NOMO-1 treated with DMSO at 0.1 percent for 48 hours (cell line): ENCODE data around the gene CARM1.
"Not testable (repeated sequence)": the region's sequence is repeated elsewhere in the genome, so short reads cannot be mapped to it uniquely, and the experiment has no call there.

ENCODE experiments used
- DNase-seq: peaks from one replicate; lab custom pipeline; 2025; ENCODE audit not compliant: unreplicated experiment; lab: John Stamatoyannopoulos, UW

CARM1 gene

DNA sequence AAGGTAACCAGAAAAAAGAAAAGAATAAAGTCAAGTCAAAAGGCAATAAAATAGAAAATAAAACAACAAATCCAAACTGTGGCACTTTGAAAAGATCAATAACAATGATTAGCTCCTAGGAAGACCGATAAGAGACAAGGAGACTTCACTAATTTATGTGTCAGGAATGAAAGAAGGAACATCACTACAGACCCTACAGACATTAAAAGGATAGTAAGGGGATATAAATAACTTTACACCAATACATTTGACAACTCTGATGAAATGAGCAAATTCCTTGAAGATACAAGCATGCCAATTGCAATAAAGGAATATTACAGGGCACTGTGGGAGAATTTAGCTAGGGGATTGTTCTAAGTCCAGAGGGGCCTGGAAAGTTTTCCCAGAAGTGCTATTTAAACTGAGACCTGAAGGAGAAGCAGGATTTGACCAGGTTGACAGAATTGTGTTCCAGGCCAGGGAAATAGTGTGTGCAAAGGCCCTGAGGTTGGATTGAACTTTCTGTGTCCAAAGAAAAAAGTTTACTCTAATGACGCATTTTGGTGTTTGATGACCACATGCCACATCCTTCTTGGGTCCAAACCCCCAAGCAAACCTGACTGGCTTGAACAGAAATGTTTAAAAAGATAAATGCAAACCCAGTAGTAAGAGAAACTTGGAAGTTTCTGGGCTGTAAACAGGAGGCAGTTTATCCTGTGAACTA lies 24.7 kb upstream of the CARM1 start:
- no peak for DNase-seq

DNA sequence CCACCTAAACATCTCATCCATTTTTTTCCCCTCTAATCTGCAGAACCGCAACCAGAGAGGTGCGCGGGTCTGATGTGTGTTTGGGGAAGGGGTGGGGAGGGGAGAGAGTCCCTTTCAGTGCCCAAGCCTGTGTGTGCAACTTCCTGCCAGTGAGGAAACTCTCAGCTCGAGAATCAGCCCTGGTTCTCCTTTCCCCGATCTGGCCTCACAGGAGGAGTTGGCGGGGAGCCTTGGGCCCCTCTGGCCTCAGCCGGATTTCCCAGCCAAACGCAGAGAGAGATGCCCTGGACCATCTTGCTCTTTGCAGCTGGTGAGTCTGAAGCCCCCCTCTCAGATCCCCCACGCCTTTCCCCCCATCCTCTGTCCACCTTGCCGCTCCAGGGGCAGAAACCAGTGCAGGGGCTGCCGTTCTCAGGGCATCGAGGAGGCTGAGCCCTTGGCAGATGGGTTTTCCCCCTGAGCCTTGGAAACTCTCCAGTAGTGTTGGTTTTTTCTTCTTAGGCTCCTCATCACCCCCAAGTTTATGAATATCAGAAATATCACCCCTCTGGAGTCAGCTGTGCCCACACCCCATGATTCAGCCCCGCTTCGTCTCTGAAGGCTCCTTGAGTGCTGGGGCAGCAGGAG lies 23.0 kb upstream of the CARM1 start, which contains the start of gene C19orf38:
TSS of gene C19orf38 (plus strand) at position 186 of the 627 bp plus-strand sequence. CDS start at position 280, 94 bp downstream.
- peak; percentile 72 for DNase-seq

DNA sequence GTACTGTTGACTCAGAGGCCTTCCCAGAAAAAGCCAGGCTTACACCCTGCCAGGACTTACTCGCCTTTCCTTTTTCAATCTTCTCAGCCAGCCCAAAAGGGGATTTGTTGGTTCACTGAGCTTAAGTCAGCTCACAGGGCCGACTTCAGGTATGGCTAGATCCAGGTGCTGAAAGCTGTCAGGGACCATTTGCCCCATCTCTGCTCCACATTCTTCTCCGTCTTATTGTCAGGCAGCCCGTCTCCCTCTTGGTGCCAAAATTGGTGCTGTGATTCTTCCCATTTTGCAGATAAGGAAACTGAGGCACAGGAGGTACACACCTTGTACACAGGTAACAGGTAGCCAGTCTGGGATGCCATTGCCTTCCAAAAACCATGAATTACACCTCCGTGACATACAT lies 20.7 kb upstream of the CARM1 start:
- DNase-seq, result no peak

DNA sequence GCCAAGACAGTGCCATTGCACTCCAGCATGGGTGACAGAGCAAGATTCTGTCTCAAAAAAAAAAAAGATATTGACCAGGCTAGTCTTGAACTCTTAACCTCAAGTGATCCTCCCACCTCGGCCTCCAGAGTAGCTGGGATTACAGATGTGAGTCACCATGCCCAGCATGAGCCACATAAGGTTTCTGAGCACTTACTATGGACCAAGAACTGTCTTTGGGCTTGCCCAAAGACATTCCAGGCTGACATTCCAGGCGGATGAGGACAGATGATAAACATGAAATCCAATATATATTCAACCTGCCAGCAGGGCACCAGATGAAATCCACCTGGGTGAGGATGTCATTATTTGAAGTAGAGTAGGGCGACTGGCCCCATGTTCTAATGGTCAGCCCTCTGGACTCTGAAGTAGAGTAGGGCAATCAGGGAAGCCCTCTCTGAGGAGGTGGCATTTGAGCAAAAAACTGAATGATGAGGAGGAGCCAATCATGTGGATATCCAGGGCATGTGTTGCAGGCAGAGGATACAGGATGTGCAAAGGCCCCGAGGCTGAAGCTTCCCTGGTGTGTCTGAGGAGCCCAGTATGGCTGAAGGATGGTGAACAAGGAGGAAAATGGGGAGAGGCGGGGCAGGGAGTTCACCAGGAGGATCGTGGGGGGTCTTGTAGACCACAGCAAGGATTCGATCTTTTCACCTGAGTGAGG lies 19.1 kb upstream of the CARM1 start:
- no peak for DNase-seq

DNA sequence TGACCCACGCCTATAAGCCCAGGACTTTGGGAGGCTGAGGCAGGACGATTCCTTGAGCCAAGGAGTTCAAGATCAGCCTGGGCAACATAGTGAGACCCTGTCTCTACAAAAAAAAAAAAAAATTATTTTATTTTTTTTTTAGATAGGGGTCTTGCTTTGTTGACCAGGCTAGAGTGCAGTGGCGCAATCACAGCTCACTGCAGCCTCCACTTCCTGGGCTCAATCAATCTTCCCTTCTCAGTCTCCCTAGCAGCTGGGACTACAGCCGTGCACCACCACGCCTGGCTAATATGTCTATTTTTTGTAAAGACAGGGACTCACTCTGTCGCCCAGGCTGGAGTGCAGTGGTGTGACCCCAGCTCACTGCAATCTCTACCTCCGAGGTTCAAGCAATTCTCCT lies 18.4 kb upstream of the CARM1 start:
- DNase-seq, result no peak

DNA sequence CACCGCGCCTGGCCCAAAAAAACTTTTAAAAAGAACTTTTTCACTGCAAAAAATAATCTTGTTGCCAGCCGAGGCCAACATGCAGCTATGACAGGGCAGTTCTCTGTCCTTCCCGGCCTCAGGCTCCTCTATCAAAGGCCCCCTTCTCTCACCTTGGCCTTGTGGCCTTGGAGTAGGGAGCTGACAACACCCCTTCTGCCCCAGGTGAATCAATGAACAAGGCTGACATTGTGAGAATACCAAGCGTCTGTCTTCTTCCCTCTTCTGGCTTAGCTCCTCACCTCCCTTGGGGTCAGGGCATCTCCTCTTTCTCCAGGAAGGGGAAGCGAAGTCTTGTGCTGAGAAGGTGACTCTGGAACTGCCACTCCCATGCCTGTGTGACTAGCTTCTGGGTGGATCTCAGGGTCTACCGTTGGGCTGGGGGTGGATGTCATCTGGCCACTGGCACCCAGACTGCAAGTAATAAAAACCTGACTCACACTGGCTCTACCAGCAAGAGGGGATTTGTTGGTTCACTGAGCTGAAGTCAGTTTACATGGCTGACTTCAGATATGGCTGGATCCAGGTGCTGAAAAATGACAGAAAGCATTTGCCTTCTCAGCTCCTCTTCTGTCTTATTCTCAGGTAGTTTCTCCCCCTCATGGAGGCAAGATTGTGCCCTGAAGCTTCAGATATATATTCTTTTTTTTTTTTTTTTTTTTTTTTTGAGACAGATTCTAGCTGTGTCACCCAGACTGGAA lies 16.8 kb upstream of the CARM1 start:
- DNase-seq, result no peak

DNA sequence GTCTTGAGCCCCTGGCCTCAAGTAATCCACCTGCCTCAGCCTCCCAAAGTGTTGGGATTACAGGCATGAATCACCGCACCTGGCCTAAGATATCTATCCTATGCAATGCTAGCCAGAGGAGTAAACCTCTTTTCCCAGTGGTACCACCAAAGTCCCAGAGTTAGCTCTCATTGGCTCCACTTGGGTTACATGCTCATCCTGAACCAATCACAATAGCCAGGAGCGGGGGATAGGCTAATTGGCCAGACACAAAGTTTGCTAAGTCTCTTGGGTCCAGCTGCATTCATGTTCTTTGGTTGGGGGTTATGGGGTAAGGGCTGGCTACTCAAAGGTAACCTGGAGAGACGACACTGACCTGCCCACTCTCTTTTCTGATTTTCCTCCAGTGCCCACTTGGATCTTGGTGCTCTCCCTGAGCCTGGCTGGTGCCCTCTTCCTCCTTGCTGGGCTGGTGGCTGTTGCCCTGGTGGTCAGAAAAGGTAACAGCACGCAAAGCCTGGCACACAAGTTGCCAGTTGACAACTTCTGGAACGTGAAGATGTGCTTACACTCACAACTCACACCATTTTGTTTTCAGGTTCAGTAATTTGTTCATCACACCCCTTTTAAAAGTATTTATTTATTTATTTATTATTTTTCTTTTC lies 15.4 kb upstream of the CARM1 start:
- no peak for DNase-seq

DNA sequence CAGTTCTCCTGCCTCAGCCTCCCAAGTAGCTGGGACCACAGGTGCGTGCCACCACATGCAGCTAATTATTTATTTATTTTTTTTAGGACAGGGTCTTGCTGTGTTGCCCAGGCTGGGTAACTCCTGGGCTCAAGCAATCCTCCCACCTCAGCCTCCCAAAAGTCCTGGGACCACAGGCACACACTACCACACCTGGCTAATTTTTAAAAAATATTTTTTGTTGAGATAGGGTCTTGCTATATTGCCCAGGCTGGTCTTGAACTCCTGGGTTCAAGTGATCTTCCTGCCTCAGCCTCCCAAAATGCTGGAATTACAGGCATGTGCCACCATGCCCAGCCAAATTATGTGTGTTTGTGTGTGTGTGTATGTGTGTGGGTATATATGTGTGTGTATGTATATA lies 14.5 kb upstream of the CARM1 start:
- DNase-seq, result not testable (repeated sequence)

DNA sequence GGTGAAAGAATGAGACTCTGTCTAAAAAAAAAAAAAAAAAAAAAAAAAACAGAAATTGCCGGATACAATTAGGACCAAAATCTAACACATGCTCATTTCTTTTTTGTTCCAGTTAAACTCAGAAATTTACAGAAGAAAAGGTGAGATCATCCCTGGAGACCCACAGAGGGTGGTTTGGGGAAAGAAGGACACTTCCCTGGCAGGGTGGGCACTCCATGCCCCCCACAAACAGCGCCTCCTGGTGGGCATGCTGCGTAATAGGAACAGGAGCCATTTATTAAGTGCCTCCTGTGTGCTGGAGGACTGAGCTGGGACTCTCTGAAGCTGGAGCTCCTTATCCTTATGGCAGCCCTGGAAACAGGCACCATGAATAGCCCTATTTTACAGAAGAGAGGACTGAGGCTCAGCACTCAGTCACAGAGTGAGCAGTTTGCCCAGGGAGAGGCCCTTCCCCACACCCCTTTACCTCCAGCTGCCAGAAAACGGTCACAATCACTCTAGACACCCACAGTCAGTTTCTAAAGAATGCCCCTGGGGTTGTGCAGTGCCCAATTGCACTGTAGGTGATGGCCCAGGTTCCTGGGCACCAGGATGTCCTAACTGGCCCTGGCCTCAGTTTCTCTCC lies 13.0 kb upstream of the CARM1 start:
- DNase-seq, result no peak

DNA sequence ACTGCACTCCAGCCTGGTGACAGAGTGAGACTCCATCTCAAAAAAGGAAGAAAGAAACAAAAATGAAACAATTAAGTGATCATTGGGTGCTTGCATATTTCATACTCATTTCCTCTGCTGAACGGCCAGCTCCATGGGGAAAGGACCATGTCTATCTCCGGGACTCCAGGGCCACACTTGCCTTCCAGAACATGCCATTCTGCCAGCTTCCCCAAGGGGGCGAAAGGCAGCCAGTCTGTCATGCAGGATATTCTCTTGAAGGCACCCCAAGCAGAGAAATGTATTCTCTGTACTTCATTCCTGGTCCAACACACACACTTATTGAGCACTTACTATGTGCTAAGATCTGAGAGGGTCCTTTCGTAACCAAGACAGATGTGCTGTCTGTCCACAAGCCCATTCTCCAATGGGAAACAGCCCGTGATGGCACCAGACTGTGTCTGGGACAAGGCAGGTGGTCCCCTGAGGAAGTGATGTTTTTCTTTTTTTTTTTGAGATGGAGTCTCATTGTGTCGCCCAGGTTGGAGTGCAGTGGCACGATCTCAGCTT lies 10.2 kb upstream of the CARM1 start:
- peak; percentile 45 for DNase-seq

DNA sequence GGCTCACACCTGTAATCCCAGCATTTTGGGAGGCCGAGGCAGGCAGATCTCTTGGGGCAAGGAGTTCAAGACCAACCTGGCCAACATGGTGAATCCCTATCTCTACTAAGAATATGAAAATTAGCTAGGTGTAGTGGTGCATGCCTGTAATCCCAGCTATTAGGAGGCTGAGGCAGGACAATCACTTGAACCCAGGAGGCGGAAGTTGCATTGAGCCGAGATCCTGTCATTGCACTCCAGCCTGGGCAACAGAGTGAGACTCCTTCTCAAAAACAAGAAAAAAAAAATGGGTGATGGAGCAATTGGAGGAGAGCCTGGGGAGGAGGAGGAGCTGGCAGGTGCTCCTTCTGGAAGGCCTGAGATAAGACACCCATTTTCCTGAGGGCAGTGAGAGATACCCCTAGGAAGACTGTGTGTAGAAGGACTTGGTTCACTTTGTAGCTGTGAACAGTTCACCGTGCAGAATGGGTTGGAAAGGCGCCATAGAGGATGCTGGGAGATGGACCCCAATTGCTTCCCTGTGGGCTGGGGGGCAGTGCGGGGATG lies 8.7 kb upstream of the CARM1 start:
- DNase-seq, result no peak

DNA sequence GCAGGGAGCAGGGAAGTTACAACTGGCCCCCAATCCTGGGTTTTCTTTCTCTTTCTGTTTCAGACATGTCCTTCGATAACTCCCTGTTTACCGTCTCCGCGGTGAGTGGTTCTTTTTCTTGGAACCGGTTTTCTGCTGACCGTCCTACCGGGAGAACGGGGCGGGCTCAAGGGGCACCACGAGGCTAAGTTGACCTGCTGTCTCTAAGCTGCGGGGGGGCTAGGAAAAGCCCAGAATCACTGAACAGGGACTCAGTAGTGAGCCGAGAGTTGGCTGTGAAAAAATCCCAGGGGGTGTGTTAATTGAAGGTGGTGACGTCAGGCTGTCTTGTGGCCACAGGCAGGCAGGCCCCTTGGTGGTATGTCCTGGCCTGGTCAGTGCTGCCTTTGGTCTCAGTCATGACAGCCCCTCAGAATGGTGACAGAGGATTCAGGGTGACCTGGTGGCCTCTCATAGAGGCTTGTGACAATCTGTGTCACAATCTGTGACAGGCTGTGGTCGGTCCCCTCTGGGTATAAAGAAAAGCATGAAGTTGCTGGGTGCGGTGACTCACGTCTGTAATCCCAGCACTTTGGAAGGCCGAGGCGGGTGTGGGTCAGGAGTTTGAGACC lies 8.1 kb upstream of the CARM1 start:
- no peak for DNase-seq

DNA sequence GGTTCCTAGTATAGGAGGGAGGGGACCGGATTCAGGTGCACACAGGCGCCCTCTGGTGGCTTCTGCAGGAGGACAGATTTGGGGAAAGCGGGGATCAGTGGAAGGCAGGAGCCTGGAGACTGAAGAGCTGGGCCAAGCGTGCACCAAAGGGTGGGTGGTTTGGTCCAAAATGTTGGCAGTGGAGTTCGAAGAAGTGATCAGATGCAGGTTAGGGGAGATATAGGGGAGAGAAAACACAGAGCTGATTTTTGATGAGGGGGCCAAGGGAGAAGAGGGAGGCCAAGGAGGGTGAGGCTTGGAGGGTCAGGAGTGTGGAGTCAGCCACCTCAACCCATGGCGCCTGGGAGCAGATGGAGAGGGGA lies 6.8 kb upstream of the CARM1 start:
- DNase-seq, result peak; percentile 69

DNA sequence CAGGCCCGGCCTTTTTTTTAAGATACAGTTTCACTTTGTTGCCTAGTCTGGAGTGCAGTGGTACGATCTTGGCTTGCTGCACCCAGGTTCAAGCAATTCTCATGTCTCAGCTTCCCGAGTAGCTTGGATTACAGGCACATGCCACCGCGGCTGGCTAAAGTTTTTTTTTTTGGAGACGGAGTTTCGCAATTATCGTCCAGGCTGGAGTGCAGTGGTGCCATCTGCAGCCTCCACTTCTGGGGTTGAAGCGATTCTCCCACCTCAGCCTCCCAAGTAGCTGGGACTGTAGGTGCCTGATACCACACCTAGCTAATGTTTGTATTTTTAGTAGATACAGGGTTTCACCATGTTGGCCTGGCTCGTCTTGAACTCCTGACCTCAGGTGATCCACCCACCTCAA lies 4.9 kb upstream of the CARM1 start:
- no peak for DNase-seq

DNA sequence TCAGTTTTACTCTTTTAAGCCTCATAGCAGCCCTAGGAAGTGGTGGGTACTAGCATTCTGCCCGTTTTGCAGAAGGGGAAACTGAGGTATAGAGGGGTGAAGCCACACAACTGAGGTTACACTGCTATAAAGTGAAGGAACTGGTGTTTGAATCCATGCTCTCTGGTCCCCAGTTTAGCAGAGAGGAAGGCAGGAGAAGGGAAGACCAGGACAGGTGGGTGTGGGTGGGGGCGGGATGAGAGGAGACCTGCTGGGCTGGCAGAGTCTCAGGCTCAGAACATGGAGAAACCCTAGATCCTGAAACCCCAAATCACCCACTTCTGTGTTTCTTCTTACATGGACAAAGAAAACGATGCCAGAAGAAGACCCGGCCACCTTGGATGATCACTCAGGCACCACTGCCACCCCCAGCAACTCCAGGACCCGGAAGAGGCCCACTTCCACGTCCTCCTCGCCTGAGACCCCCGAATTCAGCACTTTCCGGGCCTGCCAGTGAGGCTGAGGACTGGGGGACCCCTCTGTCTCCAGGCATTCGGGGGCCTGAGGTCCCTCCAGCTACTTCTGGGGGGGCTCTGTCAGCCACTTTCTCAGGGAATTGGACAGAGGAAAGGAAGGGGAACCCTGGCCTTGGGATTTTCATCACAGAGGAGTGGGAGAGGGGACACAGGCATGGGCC lies 2.3 kb upstream of the CARM1 start:
- DNase-seq, result no peak

DNA sequence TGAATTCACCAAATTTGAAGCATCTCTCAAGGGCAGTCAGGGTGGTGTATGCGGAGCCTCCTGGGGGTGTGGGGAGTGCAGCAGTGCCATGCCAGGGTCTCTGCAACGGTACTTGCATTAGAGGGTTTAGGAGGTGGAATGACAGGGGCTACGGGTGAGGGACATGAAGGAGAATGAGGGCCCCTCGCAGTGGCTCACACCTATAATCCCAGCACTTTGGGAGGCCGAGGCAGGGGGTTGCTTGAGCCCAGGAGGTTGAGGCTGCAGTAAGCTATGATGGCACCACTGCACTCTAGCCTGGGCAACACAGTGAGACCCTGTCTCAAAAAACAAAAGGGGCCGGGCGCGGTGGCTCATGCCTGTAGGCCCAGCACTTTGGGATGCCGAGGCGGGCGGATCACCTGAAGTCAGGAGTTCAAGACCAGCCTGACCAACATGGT lies 1.5 kb upstream of the CARM1 start:
- DNase-seq, result not testable (repeated sequence)

DNA sequence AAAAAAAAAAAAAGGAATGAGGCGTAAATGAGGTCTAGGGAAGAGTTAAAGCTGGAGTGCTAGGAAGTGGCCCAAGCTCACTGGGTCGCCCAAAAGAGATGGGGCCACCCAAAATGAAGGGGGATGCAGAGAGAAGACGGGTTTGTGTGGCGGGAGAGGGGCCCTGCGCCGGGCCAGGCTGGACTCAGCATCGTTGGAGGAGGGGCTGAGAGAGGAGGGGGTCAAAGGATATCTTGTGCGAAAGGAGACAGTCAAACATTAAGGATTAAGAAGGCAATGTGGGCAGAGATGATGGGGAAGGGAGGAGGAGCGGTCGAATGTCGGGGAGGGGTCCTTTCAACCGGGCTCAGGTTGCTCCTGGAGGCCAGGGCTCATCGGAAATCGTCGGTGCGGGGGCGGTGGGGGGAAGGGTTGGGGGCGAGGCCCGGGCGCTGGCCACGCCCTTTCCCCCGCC lies 825 bp upstream of the CARM1 start:
- no peak for DNase-seq

DNA sequence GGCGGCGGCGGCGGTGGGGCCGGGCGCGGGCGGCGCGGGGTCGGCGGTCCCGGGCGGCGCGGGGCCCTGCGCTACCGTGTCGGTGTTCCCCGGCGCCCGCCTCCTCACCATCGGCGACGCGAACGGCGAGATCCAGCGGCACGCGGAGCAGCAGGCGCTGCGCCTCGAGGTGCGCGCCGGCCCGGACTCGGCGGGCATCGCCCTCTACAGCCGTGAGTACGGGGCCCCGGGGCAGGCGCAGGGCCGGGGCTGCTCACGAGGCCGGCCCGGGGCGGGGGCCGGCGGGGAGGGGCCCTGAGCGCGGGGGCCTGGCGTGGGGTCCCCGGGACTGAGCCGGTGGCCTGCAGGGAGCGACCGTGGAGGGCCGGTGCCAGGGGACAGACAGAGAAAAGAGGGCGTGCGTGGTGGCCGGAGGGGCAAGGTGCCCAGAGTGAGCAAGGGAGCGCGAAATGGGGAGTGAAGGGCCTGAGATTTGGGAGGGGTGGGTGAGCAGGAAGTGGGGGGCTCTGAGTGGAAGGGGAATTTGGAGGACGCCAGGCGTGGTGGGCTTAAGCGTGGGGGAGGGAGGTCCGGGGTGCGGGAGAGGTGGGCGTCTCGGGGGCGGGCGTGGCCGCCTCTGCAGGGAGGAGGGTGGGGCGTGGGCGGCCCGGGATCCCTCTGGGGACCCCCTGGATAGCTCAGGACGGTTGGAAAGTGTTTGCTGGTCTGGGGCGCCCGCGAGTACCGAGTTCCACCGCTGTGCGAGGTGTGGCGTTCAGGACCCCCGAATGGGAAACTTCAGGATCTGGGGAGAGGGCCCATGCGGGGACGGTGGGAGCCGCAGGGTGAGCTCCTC lies 575 bp downstream of the CARM1 start:
- DNase-seq, result no peak
